ENCODE results near the gene CEPT1.
"Not testable (repeated sequence)": the region's sequence is repeated elsewhere in the genome, so short reads cannot be mapped to it uniquely, and the experiment has no call there.

The CEPT1 gene

GRCh38 chr1:111139956-111140679 lies at the start of gene CEPT1, which contains the start of gene DRAM2:
Gene CEPT1 (plus strand): TSS chr1:111140223. CDS start chr1:111147715, 7,492 bp downstream.
Gene DRAM2 (minus strand): TSS chr1:111140093. CDS start chr1:111131554, 8,539 bp downstream.
- DNase-seq: peak; percentile 93

- DNase-seq: not testable (repeated sequence)
Observed at GRCh38 chr1:111095421-111095820, 44.6 kb upstream of the CEPT1 start.

GRCh38 chr1:111097356-111098099 lies 42.5 kb upstream of the CEPT1 start:
- no peak for DNase-seq

GRCh38 chr1:111099289-111099688 lies 40.7 kb upstream of the CEPT1 start:
- DNase-seq: no peak

- no peak for DNase-seq
Observed at GRCh38 chr1:111101854-111102642, 38.0 kb upstream of the CEPT1 start.

GRCh38 chr1:111104981-111105380 lies 35.0 kb upstream of the CEPT1 start:
- no peak for DNase-seq

- DNase-seq: no peak
Observed at GRCh38 chr1:111110197-111110899, 29.7 kb upstream of the CEPT1 start.

GRCh38 chr1:111116496-111116895 lies 23.5 kb upstream of the CEPT1 start:
- no peak for DNase-seq

GRCh38 chr1:111126354-111126753 lies 13.7 kb upstream of the CEPT1 start:
- DNase-seq: no peak

- DNase-seq: no peak
Observed at GRCh38 chr1:111127923-111128643, 11.9 kb upstream of the CEPT1 start.

- no peak for DNase-seq
Observed at GRCh38 chr1:111129376-111129775, 10.6 kb upstream of the CEPT1 start.

- DNase-seq: no peak
Observed at GRCh38 chr1:111131693-111132092, 8.3 kb upstream of the CEPT1 start.

- no peak for DNase-seq
Observed at GRCh38 chr1:111133866-111134265, 6.2 kb upstream of the CEPT1 start.

GRCh38 chr1:111139324-111139955 lies 583 bp upstream of the CEPT1 start:
- DNase-seq: peak; percentile 77

- DNase-seq: no peak
Observed at GRCh38 chr1:111140680-111140967, 601 bp downstream of the CEPT1 start.

GRCh38 chr1:111141245-111142220 lies 1.5 kb downstream of the CEPT1 start:
- DNase-seq: no peak

GRCh38 chr1:111142356-111142975 lies 2.4 kb downstream of the CEPT1 start:
- DNase-seq: no peak

GRCh38 chr1:111145542-111145941 lies 5.5 kb downstream of the CEPT1 start:
- DNase-seq: no peak

GRCh38 chr1:111145963-111146768 lies 6.1 kb downstream of the CEPT1 start:
- DNase-seq: no peak
